Activated naive CD4-positive, alpha-beta T cell treated with anti-CD3 and anti-CD28 coated beads for 36 hours (primary cell): Measurements from ENCODE around the gene SCMH1. TPM values are rescaled to one million over a fixed set of nuclear protein-coding genes. Genes with fewer than 3 reads are reported as not detected.

Experiments
- CTCF ChIA-PET: fragments of 350-600 bp; sonication (Branson Sonifier 250); formaldehyde crosslinking; loops from one replicate; lab custom pipeline; 2021; ENCODE audit warnings: antibody characterized with exemption; lab: Charles Lee
- DNase-seq: peaks from one replicate; pipeline ENCODE4 v3.0.0-alpha.2; 2020
- H3K27ac Mint-ChIP-seq: one replicate; pipeline ENCODE4 v1.8.0; 2021; ENCODE audit warnings: mild to moderate bottlenecking, mixed read lengths
- H3K27me3 Mint-ChIP-seq: one replicate; pipeline ENCODE4 v1.8.0; 2021; ENCODE audit warnings: low read depth, mixed read lengths
- H3K36me3 Mint-ChIP-seq: one replicate; pipeline ENCODE4 v1.8.0; 2021; ENCODE audit warnings: low read depth, mixed read lengths
- H3K4me1 Mint-ChIP-seq: one replicate; pipeline ENCODE4 v1.8.0; 2021; ENCODE audit warnings: low read depth, mixed read lengths
- H3K4me3 Mint-ChIP-seq: one replicate; pipeline ENCODE4 v1.8.0; 2021; ENCODE audit warnings: mild to moderate bottlenecking, moderate library complexity, mixed read lengths
- H3K9me3 Mint-ChIP-seq: one replicate; pipeline ENCODE4 v1.8.0; 2021; ENCODE audit warnings: mixed read lengths
- intact Hi-C: fragments of 100-400 bp; cut with micrococcal nuclease; formaldehyde crosslinking; loops from one replicate; pipeline ENCODE4 v1.15.1; 2023
- total RNA-seq, 2 experiments: library from RNA; stranded (reverse); gene quantifications; one replicate each; pipeline ENCODE4 v1.2.3, GENCODE V29; 2021

Gene SCMH1
- total RNA-seq, 2 experiments from 2014 or later = 17.8 to 20.7 TPM

DNA sequence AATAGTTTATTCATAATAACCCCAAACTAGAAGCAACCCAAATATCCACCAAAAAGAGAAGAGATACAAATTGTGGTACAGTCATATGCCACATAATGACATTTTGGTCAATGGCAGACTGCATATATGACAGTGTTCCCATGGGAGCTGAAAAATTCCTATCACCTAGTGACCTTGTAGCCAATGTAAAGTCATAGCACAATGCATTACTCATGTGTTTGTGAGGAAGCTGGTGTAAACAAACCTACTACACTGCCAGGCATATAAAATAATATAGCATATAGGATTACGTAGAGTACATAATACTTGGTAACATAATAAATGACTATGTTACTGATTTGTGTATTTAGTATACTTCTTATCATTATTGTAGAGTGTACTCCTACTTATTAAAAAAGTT lies 191.1 kb downstream of the SCMH1 start:
- DNase-seq = no peak
- Mint-ChIP-seq H3K4me3 (no peak overlapping the region), H3K27me3 (no peaks in the 10 kb centered on the region), H3K4me1 (no peaks in the 10 kb centered on the region), H3K36me3 (peaks cover 26% of the 10 kb centered on the region), H3K27ac (no peak overlapping the region), H3K9me3 (no peaks in the 10 kb centered on the region)
- intact Hi-C loops = no loop called here
- CTCF ChIA-PET = interaction anchor here (1.0 to 1.2 kb wide), 2 partner anchors 100 to 101 kb away, joined by 3 to 4 read pairs; no protein-coding TSS in a partner anchor

GRCh38 chr1:41048540-41048939 lies 193.6 kb downstream of the SCMH1 start:
- no peaks in the 10 kb centered on the region for H3K9me3 Mint-ChIP-seq
- DNase-seq = no peak
- peaks cover 25% of the 10 kb centered on the region for H3K36me3 Mint-ChIP-seq
- no peak overlapping the region for H3K4me3 Mint-ChIP-seq
- H3K27me3 Mint-ChIP-seq = no peaks in the 10 kb centered on the region
- no peaks in the 10 kb centered on the region for H3K4me1 Mint-ChIP-seq
- no peak overlapping the region for H3K27ac Mint-ChIP-seq
- intact Hi-C loops = no loop called here
- CTCF ChIA-PET = no interaction called here

- intact Hi-C loops = no loop called here
These were observed 195.7 kb downstream of the SCMH1 start for GRCh38 chr1:41046347-41046775.

DNA sequence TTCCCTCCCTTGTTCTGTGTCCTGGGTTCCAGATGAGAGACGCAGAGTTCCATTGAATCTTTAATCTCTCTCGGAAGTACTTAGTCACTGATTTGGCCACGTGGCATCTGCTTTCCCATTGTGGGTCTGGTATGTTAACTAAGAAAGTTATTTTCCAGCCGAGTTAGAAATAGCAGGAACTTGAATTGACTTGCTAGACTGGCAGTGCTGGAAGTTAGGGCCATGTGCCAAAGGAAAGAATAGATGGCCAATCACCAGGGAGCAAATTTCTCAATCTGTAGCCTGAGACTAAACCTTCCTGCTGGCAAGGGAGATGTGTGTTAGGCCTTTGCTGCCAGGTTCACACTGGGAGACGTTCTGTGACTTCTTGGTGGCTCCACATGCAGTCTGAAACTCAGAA lies 196.4 kb downstream of the SCMH1 start:
- Mint-ChIP-seq H3K27me3 (no peaks in the 10 kb centered on the region), H3K27ac (no peak overlapping the region), H3K36me3 (peaks cover 27% of the 10 kb centered on the region), H3K9me3 (no peaks in the 10 kb centered on the region), H3K4me3 (no peak overlapping the region), H3K4me1 (no peaks in the 10 kb centered on the region)
- CTCF ChIA-PET = no interaction called here
- no peak for DNase-seq
- intact Hi-C loops = no loop called here

More at GRCh38 chr1:41046347-41046775, 195.7 kb downstream of the SCMH1 start:
- CTCF ChIA-PET = no interaction called here
- Mint-ChIP-seq H3K36me3 (peaks cover 27% of the 10 kb centered on the region), H3K27me3 (no peaks in the 10 kb centered on the region), H3K4me3 (no peak overlapping the region), H3K9me3 (no peaks in the 10 kb centered on the region), H3K27ac (no peak overlapping the region), H3K4me1 (no peaks in the 10 kb centered on the region)
- no peak for DNase-seq

DNA sequence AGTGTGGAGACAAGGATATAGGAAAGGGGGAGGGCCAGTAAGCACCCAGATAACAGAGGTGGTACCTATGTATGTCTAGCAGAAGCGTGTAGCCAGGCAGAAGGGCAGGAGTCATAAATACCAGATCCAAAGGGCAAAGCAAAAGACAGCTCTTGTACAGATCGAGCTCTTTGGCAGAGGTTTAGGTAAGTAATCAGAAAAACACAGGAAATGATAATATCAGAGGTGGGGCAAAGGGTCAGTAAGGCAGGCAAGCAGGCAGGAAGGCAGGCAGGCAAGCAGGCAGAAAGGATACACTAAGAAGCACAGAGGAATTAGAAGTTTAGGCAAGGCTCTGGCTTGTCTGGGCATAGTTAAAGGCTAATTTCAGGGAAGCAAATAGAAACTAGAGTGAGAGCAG lies 197.9 kb downstream of the SCMH1 start:
- H3K27ac Mint-ChIP-seq = no peak overlapping the region
- no peaks in the 10 kb centered on the region for H3K9me3 Mint-ChIP-seq

DNA sequence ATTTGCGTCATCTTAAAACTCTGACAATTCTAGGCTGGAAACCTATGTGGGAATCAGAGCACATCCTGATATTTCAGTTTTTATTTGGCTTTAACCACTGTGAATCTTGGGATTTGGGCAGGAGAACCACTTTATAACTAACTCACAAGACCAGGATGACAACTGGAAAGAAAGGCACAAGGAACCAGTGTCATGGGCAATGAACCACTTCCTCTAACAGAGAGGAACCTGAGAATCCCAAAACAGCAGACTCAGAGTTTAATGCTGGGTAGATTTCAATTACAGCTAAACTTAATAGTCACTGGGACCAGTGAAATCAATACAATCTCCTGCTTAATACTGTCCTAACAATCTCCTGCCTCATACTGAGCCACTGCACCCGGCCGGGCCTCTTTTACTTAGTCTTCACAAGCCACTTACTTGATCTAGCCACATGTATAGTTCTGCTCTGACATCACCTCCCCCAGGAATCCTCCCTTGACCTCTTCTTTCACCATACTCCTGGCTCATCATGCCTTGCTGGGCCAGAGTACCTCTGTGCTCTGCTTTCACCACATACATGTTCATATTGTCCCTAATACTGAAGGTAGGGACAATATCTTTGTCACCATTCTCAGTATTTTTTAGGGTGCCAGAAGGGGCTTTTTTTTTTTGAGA lies 200.4 kb downstream of the SCMH1 start:
- Mint-ChIP-seq H3K27me3 (no peaks in the 10 kb centered on the region), H3K4me3 (no peak overlapping the region), H3K4me1 (no peaks in the 10 kb centered on the region), H3K27ac (no peak overlapping the region), H3K36me3 (peaks cover 14% of the 10 kb centered on the region), H3K9me3 (no peaks in the 10 kb centered on the region)
- no peak for DNase-seq
- intact Hi-C loops = no loop called here
- CTCF ChIA-PET = no interaction called here

More for the DNA sequence above, 197.9 kb downstream of the SCMH1 start:
- no peaks in the 10 kb centered on the region for H3K27me3 Mint-ChIP-seq
- no peak for DNase-seq
- intact Hi-C loops = no loop called here
- CTCF ChIA-PET = no interaction called here
- H3K36me3 Mint-ChIP-seq = peaks cover 28% of the 10 kb centered on the region
- H3K4me1 Mint-ChIP-seq = no peaks in the 10 kb centered on the region
- no peak overlapping the region for H3K4me3 Mint-ChIP-seq

DNA sequence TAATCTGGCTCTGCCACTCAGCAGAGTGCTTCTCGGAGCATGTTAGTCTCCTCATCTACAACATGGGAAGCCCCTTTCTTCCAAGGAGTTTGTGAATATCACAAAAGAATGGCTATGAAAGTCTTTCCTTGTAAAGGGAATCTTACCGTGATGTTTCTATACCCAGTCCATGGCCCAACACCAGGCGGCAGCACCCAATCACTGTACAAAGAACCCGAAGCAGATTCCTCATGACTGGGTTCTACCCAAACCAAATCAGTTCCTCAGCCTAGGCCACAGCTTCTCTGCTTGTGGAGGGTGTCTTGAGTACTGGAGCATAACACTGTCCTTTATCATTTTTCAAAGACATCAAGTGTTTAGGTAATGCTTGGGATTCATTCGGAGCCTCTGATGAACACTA lies 204.0 kb downstream of the SCMH1 start:
- no peaks in the 10 kb centered on the region for H3K4me1 Mint-ChIP-seq
- H3K27ac Mint-ChIP-seq = no peak overlapping the region
- intact Hi-C loops = no loop called here
- H3K4me3 Mint-ChIP-seq = no peak overlapping the region
- peaks cover 14% of the 10 kb centered on the region for H3K36me3 Mint-ChIP-seq
- DNase-seq = no peak
- no peaks in the 10 kb centered on the region for H3K9me3 Mint-ChIP-seq
- CTCF ChIA-PET = interaction anchor here (1.1 kb wide), 1 partner anchor 86 kb away, joined by 4 read pairs; no protein-coding TSS in a partner anchor
- no peaks in the 10 kb centered on the region for H3K27me3 Mint-ChIP-seq

- H3K27ac Mint-ChIP-seq = no peak overlapping the region
- no peaks in the 10 kb centered on the region for H3K4me1 Mint-ChIP-seq
These were observed 204.8 kb downstream of the SCMH1 start for GRCh38 chr1:41037116-41037903.

GRCh38 chr1:41033272-41033671 lies 208.8 kb downstream of the SCMH1 start:
- Mint-ChIP-seq H3K4me1 (no peaks in the 10 kb centered on the region), H3K27ac (no peak overlapping the region), H3K36me3 (peaks cover 15% of the 10 kb centered on the region), H3K9me3 (no peaks in the 10 kb centered on the region), H3K4me3 (no peak overlapping the region), H3K27me3 (no peaks in the 10 kb centered on the region)
- CTCF ChIA-PET = no interaction called here
- DNase-seq = no peak
- intact Hi-C loops = no loop called here

More at GRCh38 chr1:41037116-41037903, 204.8 kb downstream of the SCMH1 start:
- H3K9me3 Mint-ChIP-seq = no peaks in the 10 kb centered on the region
- H3K27me3 Mint-ChIP-seq = no peaks in the 10 kb centered on the region
- DNase-seq = no peak
- peaks cover 14% of the 10 kb centered on the region for H3K36me3 Mint-ChIP-seq
- no peak overlapping the region for H3K4me3 Mint-ChIP-seq
- CTCF ChIA-PET = no interaction called here
- intact Hi-C loops = no loop called here

DNA sequence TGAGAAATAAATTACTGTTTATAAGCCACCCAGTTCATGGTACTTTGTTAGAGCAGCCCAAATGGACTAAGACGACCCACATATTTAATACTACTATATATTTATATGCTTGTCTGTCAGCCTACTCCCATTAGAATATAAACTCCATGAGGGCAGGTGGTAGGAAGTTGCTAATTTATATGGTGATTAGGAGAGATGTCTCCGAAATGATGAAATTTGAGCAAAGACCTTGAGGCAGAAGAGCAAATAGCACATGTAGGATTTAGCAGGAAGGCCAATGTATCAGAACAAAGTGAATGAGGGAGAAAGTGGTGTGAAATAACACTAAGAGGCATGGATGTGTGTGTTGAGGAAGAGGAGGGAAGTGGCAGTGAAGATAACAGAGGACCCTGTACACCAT lies 210.0 kb downstream of the SCMH1 start:
- CTCF ChIA-PET = no interaction called here
- intact Hi-C loops = no loop called here
- Mint-ChIP-seq H3K27me3 (no peaks in the 10 kb centered on the region), H3K27ac (no peak overlapping the region), H3K9me3 (no peaks in the 10 kb centered on the region), H3K4me1 (no peaks in the 10 kb centered on the region), H3K36me3 (peaks cover 15% of the 10 kb centered on the region), H3K4me3 (no peak overlapping the region)
- no peak for DNase-seq

- CTCF ChIA-PET = no interaction called here
- Mint-ChIP-seq H3K36me3 (peaks cover 21% of the 10 kb centered on the region), H3K27me3 (no peaks in the 10 kb centered on the region), H3K27ac (no peak overlapping the region), H3K9me3 (no peaks in the 10 kb centered on the region), H3K4me1 (no peaks in the 10 kb centered on the region), H3K4me3 (no peak overlapping the region)
- no peak for DNase-seq
- intact Hi-C loops = no loop called here
These were observed 211.1 kb downstream of the SCMH1 start for GRCh38 chr1:41030872-41031616.

DNA sequence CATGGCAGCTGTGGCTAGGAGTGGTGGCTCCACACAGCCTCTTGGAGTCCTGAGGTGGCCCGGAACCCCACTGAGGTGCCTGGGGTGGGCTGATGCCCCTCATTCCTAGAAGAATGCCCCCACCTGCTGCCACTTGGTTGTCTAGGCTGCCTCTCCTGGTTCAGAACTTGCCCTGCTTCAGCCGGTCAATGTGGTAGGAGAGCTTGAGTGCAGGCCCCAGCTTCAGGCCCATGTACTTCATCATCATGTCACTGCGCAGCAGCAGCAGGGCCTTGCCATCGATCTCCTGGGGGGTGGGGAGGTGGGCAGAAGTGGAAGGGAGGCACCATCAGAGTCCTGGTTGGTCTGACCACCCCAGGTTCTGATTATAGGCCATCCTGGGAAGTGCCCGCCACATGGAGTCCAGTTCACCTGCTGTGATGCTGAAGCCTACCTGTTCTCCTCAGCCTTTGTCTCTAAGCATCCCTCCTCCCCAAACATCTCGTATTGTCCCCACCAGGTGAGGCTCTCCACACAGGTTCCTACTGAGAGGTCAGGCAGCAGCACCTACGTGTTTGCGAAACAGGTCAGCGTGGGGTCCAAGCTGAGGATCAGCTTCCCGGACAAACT lies 214.0 kb downstream of the SCMH1 start:
- intact Hi-C loops = no loop called here
- no peaks in the 10 kb centered on the region for H3K9me3 Mint-ChIP-seq
- no peak for DNase-seq
- no peak overlapping the region for H3K4me3 Mint-ChIP-seq
- H3K27ac Mint-ChIP-seq = no peak overlapping the region
- no peaks in the 10 kb centered on the region for H3K27me3 Mint-ChIP-seq
- H3K36me3 Mint-ChIP-seq = peaks cover 17% of the 10 kb centered on the region
- CTCF ChIA-PET = no interaction called here
- peaks cover 2% of the 10 kb centered on the region for H3K4me1 Mint-ChIP-seq
